GM23338 (cell line): ENCODE results near the gene PPP5C. TPM values are rescaled to one million over a fixed set of nuclear protein-coding genes. Genes with fewer than 3 reads are reported as not detected.

Source experiments
- ATAC-seq: fragments of 200-7000 bp; cut with Tn5 transposase; 3 replicates; pipeline ENCODE4 v1.9.1; 2020
- DNase-seq: peaks from one replicate; pipeline ENCODE4 v3.0.0-alpha.2; 2015; ENCODE audit warnings: low spot score
- H2AFZ ChIP-seq: fragments of 200-600 bp; sonication (generic); 2 replicates; pipeline ENCODE4 v1.8.0; 2016; ENCODE audit warnings: antibody characterized with exemption, mild to moderate bottlenecking, moderate library complexity
- H3F3A ChIP-seq: fragments of 200-600 bp; sonication (generic); replicated peaks from 2 replicates; pipeline ENCODE4 v1.8.0; 2017; ENCODE audit warnings: antibody characterized with exemption, mixed run types, low read depth
- H3K27ac ChIP-seq: fragments of 200-600 bp; sonication (generic); 2 replicates; pipeline ENCODE4 v1.6.1; 2016; ENCODE audit warnings: low read depth
- H3K27me3 ChIP-seq: fragments of 200-600 bp; sonication (generic); 2 replicates; pipeline ENCODE4 v1.8.0; 2016; ENCODE audit warnings: mild to moderate bottlenecking, mixed run types, moderate library complexity; ENCODE audit not compliant: insufficient read depth
- H3K36me3 ChIP-seq: fragments of 200-600 bp; sonication (generic); 2 replicates; pipeline ENCODE4 v1.8.0; 2016; ENCODE audit warnings: mild to moderate bottlenecking; ENCODE audit not compliant: insufficient read depth
- H3K4me1 ChIP-seq: fragments of 200-600 bp; sonication (generic); 2 replicates; pipeline ENCODE4 v1.8.0; 2016; ENCODE audit warnings: mild to moderate bottlenecking, moderate library complexity; ENCODE audit not compliant: insufficient read depth
- H3K4me2 ChIP-seq: fragments of 200-600 bp; sonication (generic); 2 replicates; pipeline ENCODE4 v1.7.1; 2017; ENCODE audit warnings: mixed run types
- H3K4me3 ChIP-seq: fragments of 200-600 bp; sonication (generic); 2 replicates; pipeline ENCODE4 v1.6.1; 2016; ENCODE audit warnings: mixed run types
- H3K79me2 ChIP-seq: fragments of 200-600 bp; sonication (generic); replicated peaks from 2 replicates; pipeline ENCODE4 v1.8.0; 2017; ENCODE audit warnings: mild to moderate bottlenecking; ENCODE audit not compliant: insufficient read depth
- H3K9me2 ChIP-seq: fragments of 200-600 bp; sonication (generic); 2 replicates; pipeline ENCODE4 v1.8.0; 2017; ENCODE audit not compliant: insufficient read depth
- H4K20me1 ChIP-seq: fragments of 200-600 bp; sonication (generic); replicated peaks from 2 replicates; pipeline ENCODE4 v1.8.0; 2017; ENCODE audit warnings: mild to moderate bottlenecking; ENCODE audit not compliant: insufficient read depth
- H3K27ac Mint-ChIP-seq: 2 replicates; pipeline ENCODE4 v1.8.0; 2020; ENCODE audit warnings: inconsistent platforms, mild to moderate bottlenecking, moderate library complexity, mixed read lengths
- H3K27me3 Mint-ChIP-seq: 3 replicates; pipeline ENCODE4 v1.8.0; 2022; ENCODE audit warnings: low read depth, mild to moderate bottlenecking, moderate library complexity, mixed read lengths, inconsistent platforms; ENCODE audit not compliant: insufficient read depth, poor library complexity
- H3K36me3 Mint-ChIP-seq: 3 replicates; pipeline ENCODE4 v1.8.0; 2021; ENCODE audit warnings: low read depth, mild to moderate bottlenecking, inconsistent platforms, moderate library complexity, mixed read lengths
- H3K4me1 Mint-ChIP-seq: 3 replicates; pipeline ENCODE4 v1.8.0; 2020; ENCODE audit warnings: mild to moderate bottlenecking, inconsistent platforms, mixed read lengths
- H3K4me3 Mint-ChIP-seq: 3 replicates; pipeline ENCODE4 v1.8.0; 2021; ENCODE audit warnings: moderate library complexity, mild to moderate bottlenecking, inconsistent platforms, mixed read lengths
- H3K9me3 Mint-ChIP-seq: 3 replicates; pipeline ENCODE4 v1.8.0; 2020; ENCODE audit warnings: moderate library complexity, mild to moderate bottlenecking, inconsistent platforms, mixed read lengths
- CREB1 ChIP-seq: fragments of 250-450 bp; sonication (Bioruptor Pico); IDR thresholded peaks from 2 replicates; pipeline ENCODE4 v1.5.0; 2020; ENCODE audit warnings: low read depth, mild to moderate bottlenecking, moderate library complexity
- CTCF ChIP-seq, 2 experiments: fragments of 200-600 bp in 1 of 2; sonication (generic) in 1 of 2; conservative IDR thresholded peaks; 2 replicates each; pipeline versions ENCODE4 v1.5.1 to v1.6.1; 2016 to 2017; ENCODE audit warnings: antibody characterized with exemption in 2 of 2, low read depth in 2 of 2, mild to moderate bottlenecking in 2 of 2, moderate library complexity in 1 of 2
- ETS1 ChIP-seq: IDR thresholded peaks from 2 replicates; pipeline ENCODE4 v1.6.1; 2016; ENCODE audit warnings: antibody characterized with exemption
- EZH2 ChIP-seq: fragments of 200-600 bp; sonication (generic); IDR thresholded peaks from one replicate; pipeline ENCODE4 v1.8.0; 2017; ENCODE audit warnings: antibody characterized with exemption, mild to moderate bottlenecking, low read depth; ENCODE audit not compliant: unreplicated experiment
- EZH2phosphoT487 ChIP-seq: fragments of 200-600 bp; sonication (generic); IDR thresholded peaks from one replicate; pipeline ENCODE4 v1.8.1; 2018; ENCODE audit warnings: antibody characterized with exemption; ENCODE audit not compliant: unreplicated experiment
- JUNB ChIP-seq: IDR thresholded peaks from one replicate; pipeline ENCODE4 v1.6.1; 2016; ENCODE audit warnings: antibody characterized with exemption; ENCODE audit not compliant: unreplicated experiment
- NANOG ChIP-seq: IDR thresholded peaks from 2 replicates; pipeline ENCODE4 v1.6.1; 2016; ENCODE audit warnings: antibody characterized with exemption, borderline replicate concordance
- POLR2AphosphoS5 ChIP-seq: IDR thresholded peaks from 2 replicates; pipeline ENCODE4 v1.6.1; 2016; ENCODE audit warnings: antibody characterized with exemption, low read depth
- STAT1 ChIP-seq: IDR thresholded peaks from one replicate; pipeline ENCODE4 v1.6.1; 2016; ENCODE audit warnings: antibody characterized with exemption; ENCODE audit not compliant: unreplicated experiment
- ZNF114 ChIP-seq: fragments of 250-450 bp; sonication (Bioruptor Pico); IDR thresholded peaks from 2 replicates; pipeline ENCODE4 v1.5.0; 2020; ENCODE audit warnings: mild to moderate bottlenecking, moderate library complexity
- ZNF331 ChIP-seq: fragments of 250-450 bp; sonication (Bioruptor Pico); IDR thresholded peaks from 2 replicates; pipeline ENCODE4 v1.5.0; 2020; ENCODE audit warnings: low read depth, mild to moderate bottlenecking, moderate library complexity
- ZNF462 ChIP-seq: fragments of 250-450 bp; sonication (Bioruptor Pico); IDR thresholded peaks from 2 replicates; pipeline ENCODE4 v1.5.0; 2020; ENCODE audit warnings: mild to moderate bottlenecking, moderate library complexity
- polyA plus RNA-seq: library from polyadenylated mRNA; unstranded; fragments of >200 nt; fragmentation: Nextera tagmentation; extraction: Ambion mirVana; gene quantifications from 2 replicates; pipeline ENCODE4 v1.2.1, GENCODE V29; 2016
- total RNA-seq: library from RNA; depleted of rRNA; stranded (reverse); fragments of >200 nt; shearing (Covaris generic); gene quantifications from 2 replicates; pipeline ENCODE4 v1.2.3, GENCODE V29; 2014

Gene PPP5C
- total and polyA plus RNA-seq, 2 experiments from 2014 or later: 51.6 to 123 TPM

DNA sequence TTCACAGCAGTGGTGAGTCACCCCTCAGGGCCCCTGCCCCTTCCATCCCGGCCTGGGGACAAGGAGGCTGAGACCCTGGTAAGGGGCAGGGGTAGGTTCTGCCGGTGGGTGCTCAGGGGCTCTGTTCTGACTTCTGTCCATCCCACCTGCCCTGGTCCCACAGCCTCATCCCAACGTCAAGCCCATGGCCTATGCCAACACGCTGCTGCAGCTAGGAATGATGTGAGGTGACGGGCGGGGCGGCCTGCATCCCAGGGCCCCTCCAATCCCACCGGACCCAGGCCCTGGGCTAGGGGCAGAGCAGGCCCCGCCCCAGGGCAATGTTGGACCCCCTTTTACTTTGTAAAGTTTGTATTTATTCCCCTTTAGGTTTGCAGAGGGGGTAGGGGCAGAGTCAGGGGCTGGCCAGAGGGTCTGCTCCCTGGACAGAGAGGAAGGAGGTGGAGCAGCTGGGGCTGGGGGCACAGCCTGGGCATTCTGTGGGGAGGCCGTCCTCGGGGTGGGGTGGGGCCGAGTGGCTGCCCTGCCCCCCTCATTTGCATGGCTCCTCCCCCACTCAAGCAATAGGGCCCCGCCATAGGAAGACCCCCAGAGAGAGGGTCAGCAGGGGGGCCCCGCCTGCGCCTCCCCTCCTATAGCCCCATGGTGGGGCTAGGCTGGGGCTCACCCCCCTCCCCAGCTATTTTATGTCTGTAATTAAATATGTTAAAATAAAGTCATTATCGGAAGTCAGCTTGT is 43.4 kb downstream of the PPP5C start:
- Mint-ChIP-seq H3K4me1 (peaks cover 14% of the 10 kb centered on the region), H3K27ac (no peak overlapping the region), H3K27me3 (peaks cover 18% of the 10 kb centered on the region), H3K36me3 (peaks cover 61% of the 10 kb centered on the region), H3K4me3 (no peak overlapping the region), H3K9me3 (no peaks in the 10 kb centered on the region)
- H4K20me1 ChIP-seq: no peaks in the 10 kb centered on the region; the same call in 1 of the 2 replicates
- H3K4me1 ChIP-seq: no peaks in the 10 kb centered on the region; the same call in 1 of the 2 replicates
- H3K27ac ChIP-seq: no peak overlapping the region
- no peaks in the 10 kb centered on the region for H3K79me2 ChIP-seq
- H3K4me2 ChIP-seq: no peak overlapping the region
- no peaks in the 10 kb centered on the region for H3K9me2 ChIP-seq
- DNase-seq (no peak), ATAC-seq (peak; percentile 40)
- H3K4me3 ChIP-seq: no peak overlapping the region
- H3K27me3 ChIP-seq: no peaks in the 10 kb centered on the region
- H3K36me3 ChIP-seq: no peaks in the 10 kb centered on the region; the same call in 1 of the 2 replicates
- TF ChIP-seq EZH2phosphoT487: no peak
- peaks cover 11% of the 10 kb centered on the region; the same call in 1 of the 2 replicates for H3F3A ChIP-seq
- H2AFZ ChIP-seq: no peak overlapping the region

DNA sequence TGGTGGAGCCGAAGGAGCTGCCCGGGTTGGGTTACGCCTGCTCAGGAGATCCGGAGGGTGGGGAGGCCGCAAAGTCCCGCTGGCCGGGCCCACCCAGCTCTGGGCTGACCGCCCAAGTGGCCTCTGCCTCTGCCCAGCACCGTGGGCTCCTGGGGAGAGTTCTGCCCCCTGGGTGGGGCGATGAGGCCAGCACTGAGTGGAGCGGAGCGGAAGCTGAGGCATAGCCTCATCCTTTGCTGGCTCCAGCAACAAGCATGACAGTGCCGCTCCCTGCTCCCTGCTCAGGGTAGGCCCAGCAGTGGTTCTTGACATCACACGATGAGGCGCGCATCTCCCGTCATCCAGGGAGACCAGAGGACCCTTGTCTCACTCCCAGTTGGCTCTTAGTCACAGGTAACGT is 44.0 kb downstream of the PPP5C start:
- H3K36me3 ChIP-seq: no peaks in the 10 kb centered on the region; the same call in 1 of the 2 replicates
- Mint-ChIP-seq H3K4me1 (peaks cover 18% of the 10 kb centered on the region), H3K9me3 (no peaks in the 10 kb centered on the region), H3K4me3 (no peak overlapping the region), H3K36me3 (peaks cover 58% of the 10 kb centered on the region), H3K27ac (no peak overlapping the region), H3K27me3 (peaks cover 22% of the 10 kb centered on the region)
- no peaks in the 10 kb centered on the region for H3K27me3 ChIP-seq
- H2AFZ ChIP-seq: no peak overlapping the region
- H3K4me1 ChIP-seq: no peaks in the 10 kb centered on the region; the same call in 1 of the 2 replicates
- ATAC-seq: no peak
- H4K20me1 ChIP-seq: no peaks in the 10 kb centered on the region; the same call in 1 of the 2 replicates
- H3F3A ChIP-seq: peaks cover 12% of the 10 kb centered on the region
- H3K4me3 ChIP-seq: no peak overlapping the region
- DNase-seq: no peak
- no peak overlapping the region for H3K27ac ChIP-seq
- H3K79me2 ChIP-seq: no peaks in the 10 kb centered on the region
- no peaks in the 10 kb centered on the region for H3K9me2 ChIP-seq
- no peak overlapping the region for H3K4me2 ChIP-seq
- no peak for TF ChIP-seq ZNF114 (CRISPR knock-in tag)
- TF ChIP-seq ZNF462 (CRISPR knock-in tag): no peak
- no peak for TF ChIP-seq POLR2AphosphoS5
- no peak for TF ChIP-seq EZH2
- no peak for TF ChIP-seq CREB1 (CRISPR knock-in tag)
- no peak for TF ChIP-seq CTCF (conservative IDR thresholded peaks at IDR 0.05; ENCODE audit: low read depth in 2 of 2)
- TF ChIP-seq STAT1: no peak
- no peak for TF ChIP-seq NANOG
- no peak for TF ChIP-seq JUNB
- no peak for TF ChIP-seq EZH2phosphoT487
- TF ChIP-seq ZNF331 (CRISPR knock-in tag): no peak
- no peak for TF ChIP-seq ETS1
